Measurements from ENCODE around the gene TPK1. TPM values are rescaled to one million over a fixed set of nuclear protein-coding genes. Genes with fewer than 3 reads are reported as not detected.

Gene TPK1
- total RNA-seq, 1 experiment from 2014 or later = 3.1 TPM

- H3K27me3 Mint-ChIP-seq (ENCODE audit: low read depth) = no peaks in the 10 kb centered on the region; the same call in 1 of the 2 replicates
- Histone ChIP-seq H3K27me3 (ENCODE audit: insufficient read depth, low read length) (no peaks in the 10 kb centered on the region), H3K79me1 (ENCODE audit: insufficient read depth, low read depth, low read length, poor library complexity, severe bottlenecking) (no peaks in the 10 kb centered on the region), H3K4me2 (ENCODE audit: insufficient read depth, insufficient read length, low read length) (no peak overlapping the region), H3K4ac (ENCODE audit: low read depth, low read length) (no peak overlapping the region), H2BK15ac (ENCODE audit: low read depth, low read length) (no peak overlapping the region), H4K20me1 (ENCODE audit: control insufficient read depth, insufficient read depth, insufficient read length) (no peaks in the 10 kb centered on the region), H3K27ac (ENCODE audit: insufficient read length, low read depth, low read length) (no peak overlapping the region), H3K79me2 (ENCODE audit: insufficient read depth, low read length) (no peaks in the 10 kb centered on the region), H3K9me3 (ENCODE audit: control insufficient read depth, low read depth, low read length) (no peaks in the 10 kb centered on the region), H3K14ac (ENCODE audit: insufficient read depth, low read length) (no peak overlapping the region), H3K23me2 (ENCODE audit: insufficient read length, low read depth, low read length, poor library complexity, severe bottlenecking) (no peaks in the 10 kb centered on the region), H4K5ac (ENCODE audit: insufficient read length, low read depth, low read length) (no peak overlapping the region), H4K91ac (ENCODE audit: insufficient read length, low read depth, low read length) (no peak overlapping the region), H3K23ac (ENCODE audit: insufficient read length, low read depth, low read length) (no peak overlapping the region), H2AFZ (ENCODE audit: low read length) (no peak overlapping the region), H2BK20ac (ENCODE audit: low read depth, low read length, poor library complexity, severe bottlenecking) (no peak overlapping the region), H3T11ph (ENCODE audit: low read length) (no peak overlapping the region), H3K4me1 (ENCODE audit: insufficient read depth, low read length) (no peaks in the 10 kb centered on the region), H2BK5ac (ENCODE audit: insufficient read length, low read length) (no peak overlapping the region), H2AK5ac (ENCODE audit: insufficient read length, low read length) (no peak overlapping the region), H2BK120ac (ENCODE audit: low read depth, low read length, poor library complexity, severe bottlenecking) (no peak overlapping the region), H4K8ac (replicated peaks; ENCODE audit: insufficient read length, low read depth, low read length) (no peak overlapping the region), H2BK12ac (ENCODE audit: insufficient read length, low read depth, low read length) (no peak overlapping the region), H3K18ac (ENCODE audit: insufficient read length, low read depth, low read length) (no peak overlapping the region), H3K56ac (ENCODE audit: insufficient read length, low read depth, low read length) (no peak overlapping the region), H3K9ac (ENCODE audit: extremely low read depth, insufficient read length, low read length) (no peak overlapping the region)
- no peaks in the 10 kb centered on the region for H3K36me3 Mint-ChIP-seq (ENCODE audit: insufficient read depth in 1 of 3, low read depth in 3 of 3)
- no peaks in the 10 kb centered on the region for H3K9me3 Mint-ChIP-seq
- H3K27ac Mint-ChIP-seq = 0 out of 7 replicates have a peak overlapping the region, but pooled peaks of 1 of the 3 experiments have one; percentile 68
- no peaks in the 10 kb centered on the region for H3K4me1 Mint-ChIP-seq
- no peak for TF ChIP-seq CTCF (conservative IDR thresholded peaks at IDR 0.05)
- no CpG with 5 or more reads among the region's 3 CpGs for WGBS (ENCODE audit: extremely low coverage, insufficient read length, low lambda C conversion rate)
- no peak overlapping the region for H3K4me3 Mint-ChIP-seq
- no peak for DNase-seq
Observed at GRCh38 chr7:144866189-144866588, 30.3 kb upstream of the TPK1 start.

Measured in H9 (cell line).